Activated CD4-positive, alpha-beta T cell treated with anti-CD3 and anti-CD28 coated beads for 48 hours (primary cell): ENCODE results near the gene CAMTA1.
"Not testable (repeated sequence)": the region's sequence is repeated elsewhere in the genome, so short reads cannot be mapped to it uniquely, and the experiment has no call there.

Source experiments
- DNase-seq: peaks from one replicate; pipeline ENCODE4 v3.0.0-alpha.2; 2020

Gene CAMTA1

GRCh38 chr1:7406641-7407543 lies 621.6 kb downstream of the CAMTA1 start:
- no peak for DNase-seq

- no peak for DNase-seq
These were observed 622.3 kb downstream of the CAMTA1 start for GRCh38 chr1:7407544-7407895.

- no peak for DNase-seq
These were observed 622.9 kb downstream of the CAMTA1 start for GRCh38 chr1:7407980-7408770.

GRCh38 chr1:7408771-7409150 lies 623.5 kb downstream of the CAMTA1 start:
- DNase-seq: no peak

DNA sequence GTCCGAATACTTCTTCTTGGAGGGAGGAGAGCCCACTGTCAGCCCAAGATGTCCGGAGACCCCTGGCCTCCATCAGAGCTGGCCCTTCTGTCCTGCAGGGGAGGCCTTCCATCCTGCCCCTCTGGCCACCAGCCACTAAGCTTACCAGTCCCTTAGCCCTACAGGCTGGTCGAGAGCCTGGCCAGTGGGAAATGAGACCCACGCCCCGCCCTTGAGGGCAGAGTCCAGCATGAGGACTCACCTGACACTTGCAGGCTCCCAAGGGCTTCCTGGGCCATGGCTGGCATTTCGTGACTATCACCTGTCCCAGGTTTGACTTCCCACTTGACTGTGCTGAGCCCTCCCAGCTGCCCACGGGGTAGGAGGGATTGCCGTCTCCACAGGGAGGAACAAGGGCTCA lies 624.0 kb downstream of the CAMTA1 start:
- DNase-seq: no peak

GRCh38 chr1:7410156-7410555 lies 624.9 kb downstream of the CAMTA1 start:
- no peak for DNase-seq

DNA sequence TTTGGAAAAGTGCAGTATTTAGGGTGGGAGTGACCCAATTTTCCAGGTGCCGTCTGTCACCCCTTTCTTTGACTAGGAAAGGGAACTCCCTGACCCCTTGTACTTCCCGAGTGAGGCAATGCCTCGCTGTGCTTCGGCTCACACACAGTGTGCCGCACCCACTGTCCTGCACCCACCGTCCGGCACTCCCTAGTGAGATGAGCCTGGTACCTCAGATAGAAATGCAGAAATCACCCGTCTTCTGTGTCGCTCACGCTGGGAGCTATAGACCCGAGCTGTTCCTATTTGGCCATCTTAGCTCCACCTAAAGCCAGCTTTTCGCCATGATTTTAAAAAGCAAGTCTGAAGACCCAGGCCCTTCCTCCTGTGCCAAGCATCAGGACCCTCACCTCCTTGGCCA lies 632.4 kb downstream of the CAMTA1 start:
- DNase-seq: not testable (repeated sequence)

GRCh38 chr1:7418442-7419080 lies 633.3 kb downstream of the CAMTA1 start:
- DNase-seq: no peak

DNA sequence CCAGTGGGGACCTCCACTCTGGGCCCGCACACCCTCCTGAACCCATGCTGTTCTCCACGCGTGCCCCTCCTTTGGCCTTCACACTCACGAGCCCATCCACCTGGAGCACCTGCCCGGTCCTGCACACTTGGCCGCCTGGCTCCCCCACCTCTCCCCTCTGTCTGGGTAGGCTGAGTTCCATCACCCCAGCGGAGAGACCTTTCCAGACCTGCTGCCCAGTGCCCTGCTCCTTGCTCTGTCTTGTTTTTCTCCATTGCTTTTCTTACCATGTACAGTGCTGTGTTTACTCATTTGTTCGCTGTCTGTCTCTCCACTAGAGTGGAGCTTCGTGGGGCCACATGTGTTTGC lies 634.8 kb downstream of the CAMTA1 start:
- DNase-seq: no peak

DNA sequence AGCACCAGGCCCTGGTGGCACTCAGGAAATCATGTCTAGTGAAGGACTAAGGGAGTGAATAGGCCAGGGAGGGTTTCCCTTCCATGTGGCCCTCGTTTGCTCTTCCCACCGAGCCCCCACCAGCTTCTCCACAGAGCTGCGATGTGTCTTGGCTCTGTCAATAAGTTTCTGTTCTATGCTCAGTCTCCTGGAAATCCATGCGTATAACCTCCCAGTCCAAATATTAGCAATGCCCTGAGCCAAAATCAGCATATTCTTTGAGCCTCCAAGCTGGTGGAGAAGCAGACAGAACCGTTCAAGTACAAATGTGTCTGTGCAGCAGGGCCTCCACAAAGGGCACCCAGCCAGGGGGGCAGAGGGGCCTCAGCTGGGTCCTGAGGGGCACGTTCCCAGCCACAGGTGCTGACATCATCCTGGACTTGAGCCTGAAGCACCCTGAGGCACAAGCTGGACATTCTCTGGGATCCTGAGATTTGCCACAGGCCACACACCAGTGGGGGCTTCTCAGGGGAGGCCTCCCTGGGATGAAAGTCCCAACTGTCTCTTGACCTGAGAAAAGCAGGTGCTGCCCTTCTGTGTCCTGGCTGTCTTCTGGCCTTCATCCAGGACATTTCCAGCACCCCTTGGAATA lies 635.3 kb downstream of the CAMTA1 start:
- no peak for DNase-seq

GRCh38 chr1:7421471-7422075 lies 636.3 kb downstream of the CAMTA1 start:
- no peak for DNase-seq

- DNase-seq: no peak
These were observed 636.8 kb downstream of the CAMTA1 start for GRCh38 chr1:7422081-7422480.

DNA sequence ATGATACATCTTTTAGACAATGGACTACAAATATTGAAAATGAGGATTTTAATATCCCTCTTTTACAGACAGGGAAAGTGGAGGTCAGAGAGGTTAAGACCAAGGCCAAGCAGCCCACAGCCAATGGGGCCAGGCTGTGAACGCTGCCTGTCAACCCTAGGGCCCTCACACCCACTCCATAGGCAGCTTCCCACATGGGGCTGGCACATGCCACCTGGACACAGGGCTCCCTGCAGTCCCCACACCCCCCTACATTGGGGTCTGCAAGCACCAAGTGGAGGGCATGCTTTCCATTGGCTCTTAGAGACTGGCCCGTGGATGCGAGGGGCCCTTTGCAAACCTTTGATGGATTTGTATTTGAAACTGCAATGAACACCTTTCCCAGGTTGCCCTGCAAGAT lies 637.3 kb downstream of the CAMTA1 start:
- no peak for DNase-seq

- DNase-seq: no peak
These were observed 637.7 kb downstream of the CAMTA1 start for GRCh38 chr1:7422966-7423365.

DNA sequence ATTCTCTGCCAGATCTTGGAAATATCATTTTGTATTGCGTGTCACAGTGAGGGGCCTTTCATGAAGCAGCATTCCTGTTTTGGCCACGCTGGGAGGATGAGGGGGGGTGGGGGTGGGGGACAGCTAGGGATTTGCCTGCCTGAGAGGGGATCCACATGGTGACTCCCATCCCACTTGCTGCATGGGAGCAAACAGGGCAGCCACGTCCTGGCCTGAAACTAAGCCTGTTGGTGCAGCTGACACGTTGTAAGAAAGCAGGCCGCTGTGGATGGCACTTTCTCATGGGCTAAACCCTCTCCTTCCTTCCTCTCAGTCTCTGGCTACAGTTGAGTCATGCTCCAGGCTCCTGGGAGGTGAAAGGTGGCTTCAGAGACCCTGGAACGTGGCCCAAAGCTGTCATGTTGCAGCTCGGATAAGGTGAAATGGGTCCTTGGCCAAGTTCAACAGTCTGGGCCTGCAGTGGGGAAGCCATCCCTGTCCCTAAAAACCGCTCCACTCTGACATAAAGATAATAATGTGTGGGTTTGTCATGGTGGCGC lies 639.2 kb downstream of the CAMTA1 start:
- DNase-seq: no peak

GRCh38 chr1:7425229-7425628 lies 640.0 kb downstream of the CAMTA1 start:
- DNase-seq: no peak

GRCh38 chr1:7425771-7426170 lies 640.5 kb downstream of the CAMTA1 start:
- DNase-seq: no peak

- no peak for DNase-seq
These were observed 641.7 kb downstream of the CAMTA1 start for GRCh38 chr1:7426780-7427604.

GRCh38 chr1:7427605-7428300 lies 642.5 kb downstream of the CAMTA1 start:
- DNase-seq: no peak

DNA sequence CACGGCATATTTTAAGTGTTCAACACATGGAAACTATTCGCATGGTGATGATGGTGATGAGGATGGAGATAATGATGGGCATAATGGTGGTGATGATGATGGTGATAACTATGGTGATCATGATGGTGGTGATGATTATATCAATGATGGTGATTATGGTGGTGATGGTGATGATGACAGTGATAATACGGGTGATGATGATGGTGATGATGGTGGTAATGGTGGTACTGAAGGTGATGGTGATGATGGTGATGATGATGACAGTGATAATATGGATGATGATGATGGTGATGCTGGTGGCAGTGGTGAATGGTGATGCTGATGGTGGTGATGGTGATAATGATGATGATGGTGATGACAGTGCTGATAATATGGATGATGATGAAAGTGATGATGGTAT lies 644.0 kb downstream of the CAMTA1 start:
- no peak for DNase-seq

GRCh38 chr1:7430047-7430608 lies 644.9 kb downstream of the CAMTA1 start:
- DNase-seq: no peak
